Calu3 (cell line): ENCODE results near the gene LRRC2. TPM values are rescaled to one million over a fixed set of nuclear protein-coding genes. Genes with fewer than 3 reads are reported as not detected.

ENCODE experiments used
- BruUV-seq: library from RNA; stranded (reverse); fragments of 400-500 nt; replicated peaks from 2 replicates; lab custom pipeline; 2021; lab: Mats Ljungman, UMichigan
- CTCF ChIA-PET: fragments of 300-600 bp; sonication (Branson Sonifier 250); formaldehyde crosslinking; loops from one replicate; lab custom pipeline; 2022; ENCODE audit warnings: antibody characterized with exemption; lab: Charles Lee
- DNase-seq: peaks from one replicate; pipeline ENCODE4 v3.0.0; 2022
- H3K27ac Mint-ChIP-seq: one replicate; pipeline ENCODE4 v1.8.0; 2022; ENCODE audit warnings: mixed read lengths; ENCODE audit not compliant: unreplicated experiment
- H3K27me3 Mint-ChIP-seq: one replicate; pipeline ENCODE4 v1.8.0; 2022; ENCODE audit warnings: mixed read lengths; ENCODE audit not compliant: unreplicated experiment
- H3K36me3 Mint-ChIP-seq: one replicate; pipeline ENCODE4 v1.8.0; 2022; ENCODE audit warnings: mild to moderate bottlenecking, moderate library complexity, mixed read lengths; ENCODE audit not compliant: insufficient read depth, unreplicated experiment
- H3K4me1 Mint-ChIP-seq: one replicate; pipeline ENCODE4 v1.8.0; 2022; ENCODE audit warnings: mild to moderate bottlenecking, low read depth, mixed read lengths; ENCODE audit not compliant: unreplicated experiment
- H3K4me3 Mint-ChIP-seq: one replicate; pipeline ENCODE4 v1.8.0; 2022; ENCODE audit warnings: mild to moderate bottlenecking, low read depth, moderate library complexity, mixed read lengths; ENCODE audit not compliant: unreplicated experiment
- H3K9me3 Mint-ChIP-seq: one replicate; pipeline ENCODE4 v1.8.0; 2022; ENCODE audit warnings: low read depth, mixed read lengths; ENCODE audit not compliant: unreplicated experiment
- intact Hi-C: fragments of 100-400 bp; cut with micrococcal nuclease; formaldehyde crosslinking; loops from one replicate; pipeline ENCODE4 v1.10.0; 2022; ENCODE audit not compliant: unreplicated experiment
- total RNA-seq: library from RNA; stranded (reverse); gene quantifications from 2 replicates; pipeline ENCODE4 v1.2.3, GENCODE V29; 2022
- TF ChIP-seq, protein P1 (sequence below): fragments of 200-600 bp; IDR thresholded peaks from one replicate; pipeline ENCODE4 v1.8.0; 2022; ENCODE audit warnings: antibody characterized with exemption; ENCODE audit not compliant: unreplicated experiment

LRRC2 gene
- total RNA-seq, 1 experiment from 2014 or later: not detected

- Mint-ChIP-seq H3K36me3 (no peaks in the 10 kb centered on the region), H3K9me3 (no peaks in the 10 kb centered on the region), H3K27ac (no peak overlapping the region), H3K4me1 (peaks cover 11% of the 10 kb centered on the region), H3K4me3 (no peak overlapping the region), H3K27me3 (no peaks in the 10 kb centered on the region)
- intact Hi-C loops: no loop called here
- TF ChIP-seq, protein P1, sequence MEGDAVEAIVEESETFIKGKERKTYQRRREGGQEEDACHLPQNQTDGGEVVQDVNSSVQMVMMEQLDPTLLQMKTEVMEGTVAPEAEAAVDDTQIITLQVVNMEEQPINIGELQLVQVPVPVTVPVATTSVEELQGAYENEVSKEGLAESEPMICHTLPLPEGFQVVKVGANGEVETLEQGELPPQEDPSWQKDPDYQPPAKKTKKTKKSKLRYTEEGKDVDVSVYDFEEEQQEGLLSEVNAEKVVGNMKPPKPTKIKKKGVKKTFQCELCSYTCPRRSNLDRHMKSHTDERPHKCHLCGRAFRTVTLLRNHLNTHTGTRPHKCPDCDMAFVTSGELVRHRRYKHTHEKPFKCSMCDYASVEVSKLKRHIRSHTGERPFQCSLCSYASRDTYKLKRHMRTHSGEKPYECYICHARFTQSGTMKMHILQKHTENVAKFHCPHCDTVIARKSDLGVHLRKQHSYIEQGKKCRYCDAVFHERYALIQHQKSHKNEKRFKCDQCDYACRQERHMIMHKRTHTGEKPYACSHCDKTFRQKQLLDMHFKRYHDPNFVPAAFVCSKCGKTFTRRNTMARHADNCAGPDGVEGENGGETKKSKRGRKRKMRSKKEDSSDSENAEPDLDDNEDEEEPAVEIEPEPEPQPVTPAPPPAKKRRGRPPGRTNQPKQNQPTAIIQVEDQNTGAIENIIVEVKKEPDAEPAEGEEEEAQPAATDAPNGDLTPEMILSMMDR: no peak
- no peak for DNase-seq
- CTCF ChIA-PET: interaction anchor here (0.6 kb wide), 1 partner anchor 691 kb away, joined by 3 read pairs; no protein-coding TSS in a partner anchor
- BruUV-seq: no TSS peak
Measured at GRCh38 chr3:46492890-46493547, 73.1 kb downstream of the LRRC2 start.

DNA sequence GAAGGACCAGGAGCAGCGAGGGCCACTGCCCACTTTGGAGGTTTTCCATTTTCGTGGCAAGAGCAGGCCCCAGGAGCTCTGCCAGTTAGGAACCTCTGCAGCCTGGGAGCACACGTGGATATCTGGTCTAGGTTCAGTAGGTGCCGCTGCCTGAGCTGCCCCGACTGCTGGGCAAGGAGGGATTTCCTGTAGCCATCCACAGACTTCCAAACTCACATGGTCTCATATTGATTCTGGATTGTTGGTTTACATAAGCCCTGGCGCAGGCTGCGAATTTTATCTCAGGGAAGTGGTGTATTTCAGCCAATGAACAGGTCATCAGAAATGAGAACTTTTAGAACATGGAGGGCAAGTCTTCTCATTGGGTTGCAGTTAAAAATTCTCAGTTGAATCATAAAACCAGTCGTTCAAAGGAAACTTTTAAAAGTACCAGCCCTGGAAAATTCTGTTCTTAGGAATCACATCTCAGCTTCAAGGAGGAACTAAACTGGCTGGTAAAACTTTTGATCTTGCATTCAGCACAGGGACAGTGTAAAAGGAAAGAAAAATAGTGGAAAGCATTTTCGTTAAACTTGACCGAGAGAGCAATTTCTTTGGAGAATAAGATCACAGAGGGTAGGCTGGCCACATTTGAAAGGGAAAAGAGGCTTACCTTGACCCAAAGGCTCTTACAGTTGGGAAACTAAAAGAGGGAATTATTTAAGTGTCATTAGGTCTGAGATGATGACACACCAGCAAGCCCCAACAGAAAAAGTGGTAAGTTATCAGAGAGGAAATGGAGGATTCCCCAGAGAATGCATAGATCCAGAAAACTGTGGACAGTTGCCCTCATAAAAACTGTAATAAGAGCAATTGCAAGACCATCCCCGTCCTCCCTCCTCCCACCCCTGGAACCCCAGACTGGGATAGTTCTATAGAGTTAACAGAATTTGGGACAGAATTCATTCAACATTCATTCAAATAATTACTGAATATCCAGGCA lies 74.7 kb downstream of the LRRC2 start:
- Mint-ChIP-seq H3K36me3 (no peaks in the 10 kb centered on the region), H3K4me1 (peaks cover 11% of the 10 kb centered on the region), H3K9me3 (no peaks in the 10 kb centered on the region), H3K27me3 (no peaks in the 10 kb centered on the region), H3K27ac (no peak overlapping the region), H3K4me3 (no peak overlapping the region)
- TF ChIP-seq, protein P1: no peak
- CTCF ChIA-PET: no interaction called here
- DNase-seq: no peak
- no TSS peak for BruUV-seq
- intact Hi-C loops: no loop called here

GRCh38 chr3:46490338-46491084 lies 75.6 kb downstream of the LRRC2 start:
- intact Hi-C loops: no loop called here
- no peaks in the 10 kb centered on the region for H3K27me3 Mint-ChIP-seq
- H3K4me3 Mint-ChIP-seq: no peak overlapping the region
- H3K4me1 Mint-ChIP-seq: peaks cover 11% of the 10 kb centered on the region
- TF ChIP-seq, protein P1: no peak
- H3K27ac Mint-ChIP-seq: no peak overlapping the region
- DNase-seq: no peak
- no peaks in the 10 kb centered on the region for H3K9me3 Mint-ChIP-seq
- H3K36me3 Mint-ChIP-seq: no peaks in the 10 kb centered on the region
- CTCF ChIA-PET: interaction anchor here (2.7 kb wide), 1 partner anchor 68 kb away, joined by 81 read pairs; no protein-coding TSS in a partner anchor
- no TSS peak for BruUV-seq

DNA sequence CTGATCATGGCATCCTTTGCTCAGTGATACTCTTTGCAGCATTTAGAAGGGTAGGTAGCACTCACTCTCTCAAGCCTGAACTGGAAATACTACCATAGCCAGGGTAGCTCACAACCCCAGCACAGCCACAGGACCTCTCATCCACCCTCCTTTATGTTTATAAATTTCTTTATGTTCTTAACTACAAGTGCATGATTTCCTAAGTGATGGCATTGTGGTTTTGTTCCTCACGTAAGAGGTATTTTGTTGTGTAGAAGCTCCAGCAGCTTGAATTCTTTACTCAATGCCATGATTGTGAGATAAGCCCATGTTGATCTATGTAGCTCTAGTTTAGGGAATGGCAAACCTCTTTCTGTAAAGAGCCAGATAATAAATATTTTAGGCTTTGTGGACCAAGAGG lies 76.2 kb downstream of the LRRC2 start:
- H3K36me3 Mint-ChIP-seq: no peaks in the 10 kb centered on the region
- CTCF ChIA-PET: interaction anchor here (1.7 to 2.7 kb wide), 4 partner anchors 27 to 139 kb away, joined by 7 to 81 read pairs (median 30); no protein-coding TSS in a partner anchor
- no peaks in the 10 kb centered on the region for H3K27me3 Mint-ChIP-seq
- intact Hi-C loops: loop anchor here (2.0 kb wide), 1 partner anchor 143 kb away; no protein-coding TSS in a partner anchor
- BruUV-seq: no TSS peak
- no peaks in the 10 kb centered on the region for H3K9me3 Mint-ChIP-seq
- no peak overlapping the region for H3K27ac Mint-ChIP-seq
- TF ChIP-seq, protein P1: no peak
- peaks cover 11% of the 10 kb centered on the region for H3K4me1 Mint-ChIP-seq
- DNase-seq: no peak
- no peak overlapping the region for H3K4me3 Mint-ChIP-seq
